ENCODE data around the gene SLC39A11. TPM values are rescaled to one million over a fixed set of nuclear protein-coding genes. Genes with fewer than 3 reads are reported as not detected.
"Not testable (repeated sequence)": the region's sequence is repeated elsewhere in the genome, so short reads cannot be mapped to it uniquely, and the experiment has no call there.

Gene SLC39A11
- total RNA-seq, 4 donors from 2014 or later: 55.1 to 123 (median 97.0) TPM

GRCh38 chr17:72640415-72641165 is 451.9 kb downstream of the SLC39A11 start:
- no peak overlapping the region for H3K27ac ChIP-seq
- H3K36me3 ChIP-seq: no peaks in the 10 kb centered on the region
- intact Hi-C loops (cut with DNase I): no loop called here
- peak; percentile 26 to 29 for DNase-seq
- no peak overlapping the region for H3K4me3 ChIP-seq (replicated peaks in 1 of 3)
- no peaks in the 10 kb centered on the region for H3K9me3 ChIP-seq
- no peak for TF ChIP-seq CTCF (IDR thresholded peaks at IDR 0.05)
- TF ChIP-seq POLR2A (IDR thresholded peaks at IDR 0.05): no peak
- WGBS, 2 donors: 53% methylated on average over 29 to 34 of the region's 61 CpGs
- H3K4me1 ChIP-seq: no peaks in the 10 kb centered on the region
- H3K27me3 ChIP-seq: no peaks in the 10 kb centered on the region

- 93 to 94% methylated on average over 6 to 7 of the region's 7 CpGs for WGBS, 2 donors
- Histone ChIP-seq H3K27ac (no peak overlapping the region), H3K9me3 (no peaks in the 10 kb centered on the region), H3K4me3 (replicated peaks in 1 of 3) (no peak overlapping the region), H3K27me3 (no peaks in the 10 kb centered on the region), H3K4me1 (no peaks in the 10 kb centered on the region), H3K36me3 (no peaks in the 10 kb centered on the region)
- no peak for TF ChIP-seq CTCF (IDR thresholded peaks at IDR 0.05)
- TF ChIP-seq POLR2A (IDR thresholded peaks at IDR 0.05): no peak
- intact Hi-C loops (cut with DNase I): no loop called here
- DNase-seq: no peak
Measured at GRCh38 chr17:72639711-72640110, 452.8 kb downstream of the SLC39A11 start.

GRCh38 chr17:72638932-72639331 is 453.6 kb downstream of the SLC39A11 start:
- intact Hi-C loops (cut with DNase I); DNase-seq; H3K4me1 ChIP-seq; H3K27ac ChIP-seq; H3K27me3 ChIP-seq; H3K36me3 ChIP-seq; H3K4me3 ChIP-seq (replicated peaks in 1 of 3); H3K9me3 ChIP-seq: not testable (repeated sequence)
- WGBS, 2 donors: 98 to 100% methylated on average over 3 of the region's 3 CpGs

GRCh38 chr17:72635034-72635635 is 457.4 kb downstream of the SLC39A11 start:
- TF ChIP-seq CTCF (IDR thresholded peaks at IDR 0.05) (no peak), POLR2A (IDR thresholded peaks at IDR 0.05) (no peak)
- no peaks in the 10 kb centered on the region for H3K4me1 ChIP-seq
- 58 to 62% methylated on average over 14 of the region's 14 CpGs for WGBS, 2 donors
- no peak overlapping the region for H3K4me3 ChIP-seq (replicated peaks in 1 of 3)
- no peak for DNase-seq
- no peaks in the 10 kb centered on the region for H3K9me3 ChIP-seq
- intact Hi-C loops (cut with DNase I): no loop called here
- H3K36me3 ChIP-seq: no peaks in the 10 kb centered on the region
- no peaks in the 10 kb centered on the region for H3K27me3 ChIP-seq
- no peak overlapping the region for H3K27ac ChIP-seq

GRCh38 chr17:72634621-72635020 is 457.9 kb downstream of the SLC39A11 start:
- no peaks in the 10 kb centered on the region for H3K36me3 ChIP-seq
- H3K27me3 ChIP-seq: no peaks in the 10 kb centered on the region
- H3K4me3 ChIP-seq (replicated peaks in 1 of 3): no peak overlapping the region
- no peaks in the 10 kb centered on the region for H3K9me3 ChIP-seq
- no peak for DNase-seq
- no peaks in the 10 kb centered on the region for H3K4me1 ChIP-seq
- intact Hi-C loops (cut with DNase I): no loop called here
- TF ChIP-seq CTCF (IDR thresholded peaks at IDR 0.05): no peak
- no peak overlapping the region for H3K27ac ChIP-seq
- 70 to 76% methylated on average over 7 of the region's 7 CpGs for WGBS, 2 donors

Measured in thyroid gland (tissue), 4 donors.